ENCODE data around the gene BEX4.

- TF ChIP-seq CTCF (IDR thresholded peaks at IDR 0.05; ENCODE audit: low read depth, low read length, poor library complexity, severe bottlenecking) (no peak), EZH2phosphoT487 (IDR thresholded peaks at IDR 0.05; ENCODE audit: borderline replicate concordance, low read length) (no peak)
These were observed 41.7 kb downstream of the BEX4 start for GRCh38 chrX:103256651-103257050.
